Stomach (tissue), 4 donors: ENCODE data around the gene MYRFL.

ENCODE experiments used
- CTCF ChIP-seq, 7 experiments: fragments of 450-650 bp in 4 of 7; fragments of 200-600 bp in 3 of 7; sonication (generic) in 3 of 7; IDR thresholded peaks; one replicate each; pipeline ENCODE4 v1.5.1; 2016 to 2019; ENCODE audit warnings: antibody characterized with exemption in 7 of 7, control low read depth in 2 of 7, mild to moderate bottlenecking in 1 of 7
- POLR2A ChIP-seq, 4 donors: fragments of 450-650 bp; IDR thresholded peaks; one replicate each; pipeline ENCODE4 v1.6.1; 2016; ENCODE audit warnings: antibody characterized with exemption in 4 of 4, control low read depth in 2 of 4, mild to moderate bottlenecking in 1 of 4, moderate library complexity in 1 of 4

GRCh38 chr12:69821456-69822159, 3.4 kb upstream of the MYRFL start:
- TF ChIP-seq POLR2A (IDR thresholded peaks at IDR 0.05) (no peak), CTCF (IDR thresholded peaks at IDR 0.05) (no peak)
